Karpas-422 (cell line): ENCODE results near the gene PACSIN1. TPM values are rescaled to one million over a fixed set of nuclear protein-coding genes. Genes with fewer than 3 reads are reported as not detected.

Experiments used
- DNase-seq: peaks from one replicate; pipeline ENCODE4 v3.0.0-alpha.2; 2015
- H2AFZ ChIP-seq: fragments of 200-600 bp; sonication (generic); 2 replicates; pipeline ENCODE4 v1.6.1; 2014; ENCODE audit warnings: antibody characterized with exemption, low read length, mixed read lengths
- H3K27ac ChIP-seq: fragments of 200-600 bp; sonication (generic); 2 replicates; pipeline ENCODE4 v1.5.1; 2014; ENCODE audit warnings: mild to moderate bottlenecking, low read length, moderate library complexity
- H3K27me3 ChIP-seq: fragments of 200-600 bp; sonication (generic); 2 replicates; pipeline ENCODE4 v1.6.1; 2014; ENCODE audit warnings: low read length, mixed read lengths
- H3K36me3 ChIP-seq: fragments of 200-600 bp; sonication (generic); 2 replicates; pipeline ENCODE4 v1.6.1; 2014; ENCODE audit warnings: low read length, mixed read lengths; ENCODE audit not compliant: insufficient read depth
- H3K4me1 ChIP-seq: fragments of 200-600 bp; sonication (generic); 2 replicates; pipeline ENCODE4 v1.6.1; 2014; ENCODE audit warnings: mild to moderate bottlenecking, low read length, mixed read lengths
- H3K4me2 ChIP-seq: fragments of 200-600 bp; sonication (generic); 2 replicates; pipeline ENCODE4 v1.6.1; 2014; ENCODE audit warnings: low read length, low read depth, mild to moderate bottlenecking; ENCODE audit not compliant: poor library complexity, severe bottlenecking
- H3K4me3 ChIP-seq: fragments of 200-600 bp; sonication (generic); 2 replicates; pipeline ENCODE4 v1.5.1; 2014; ENCODE audit warnings: mild to moderate bottlenecking, antibody characterized with exemption, low read length, mixed read lengths
- H3K79me2 ChIP-seq: fragments of 200-600 bp; sonication (generic); 2 replicates; pipeline ENCODE4 v1.6.1; 2014; ENCODE audit warnings: mild to moderate bottlenecking, low read length, mixed read lengths
- H3K9ac ChIP-seq: fragments of 200-600 bp; sonication (generic); 2 replicates; pipeline ENCODE4 v1.6.0; 2014; ENCODE audit warnings: low read length
- H3K9me2 ChIP-seq: fragments of 200-600 bp; sonication (generic), shearing (Covaris generic); replicated peaks from 2 replicates; pipeline ENCODE4 v1.6.0; 2014; ENCODE audit warnings: mild to moderate bottlenecking, low read length, moderate library complexity; ENCODE audit not compliant: insufficient read depth
- H3K9me3 ChIP-seq: fragments of 300-700, 200-600 bp; sonication (generic); 2 replicates; pipeline ENCODE4 v1.6.1; 2014; ENCODE audit warnings: low read length, mixed read lengths
- H4K20me1 ChIP-seq: fragments of 200-600 bp; sonication (generic); 2 replicates; pipeline ENCODE4 v1.6.1; 2014; ENCODE audit warnings: mild to moderate bottlenecking, antibody characterized with exemption, low read length, low read depth; ENCODE audit not compliant: insufficient read depth
- total RNA-seq: library from RNA; depleted of rRNA; stranded (reverse); fragments of >200 nt; shearing (Covaris generic); gene quantifications from 2 replicates; pipeline ENCODE4 v1.2.3, GENCODE V29; 2014; ENCODE audit warnings: low replicate concordance

PACSIN1 gene
- total RNA-seq, 1 experiment from 2014 or later = not detected

DNA sequence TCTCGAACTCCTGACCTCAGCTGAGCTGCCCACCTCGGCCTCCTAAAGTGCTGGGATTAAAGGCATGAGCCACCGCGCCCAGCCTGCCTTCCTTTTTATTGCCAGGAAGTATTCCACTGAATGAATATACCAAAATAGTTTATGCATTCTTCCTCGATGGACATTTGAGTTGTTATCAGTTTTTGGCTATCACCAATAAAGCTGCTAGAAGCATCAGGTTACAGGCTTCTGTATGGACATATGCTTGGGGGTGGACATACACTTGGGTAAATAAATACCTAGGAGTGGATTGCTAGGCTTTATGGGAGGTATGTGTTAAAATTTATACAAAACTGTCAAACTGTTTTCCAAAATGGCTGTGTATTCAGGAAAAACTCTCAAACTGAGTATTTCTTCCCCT lies 30.0 kb upstream of the PACSIN1 start:
- Histone ChIP-seq H2AFZ (no peak overlapping the region), H3K36me3 (no peaks in the 10 kb centered on the region), H3K4me3 (no peak overlapping the region), H3K4me1 (no peaks in the 10 kb centered on the region), H3K79me2 (no peaks in the 10 kb centered on the region), H4K20me1 (no peaks in the 10 kb centered on the region), H3K9me3 (no peaks in the 10 kb centered on the region; the same call in 1 of the 2 replicates), H3K9me2 (no peaks in the 10 kb centered on the region), H3K4me2 (no peak overlapping the region), H3K27me3 (no peaks in the 10 kb centered on the region), H3K27ac (no peak overlapping the region), H3K9ac (no peak overlapping the region)
- no peak for DNase-seq

DNA sequence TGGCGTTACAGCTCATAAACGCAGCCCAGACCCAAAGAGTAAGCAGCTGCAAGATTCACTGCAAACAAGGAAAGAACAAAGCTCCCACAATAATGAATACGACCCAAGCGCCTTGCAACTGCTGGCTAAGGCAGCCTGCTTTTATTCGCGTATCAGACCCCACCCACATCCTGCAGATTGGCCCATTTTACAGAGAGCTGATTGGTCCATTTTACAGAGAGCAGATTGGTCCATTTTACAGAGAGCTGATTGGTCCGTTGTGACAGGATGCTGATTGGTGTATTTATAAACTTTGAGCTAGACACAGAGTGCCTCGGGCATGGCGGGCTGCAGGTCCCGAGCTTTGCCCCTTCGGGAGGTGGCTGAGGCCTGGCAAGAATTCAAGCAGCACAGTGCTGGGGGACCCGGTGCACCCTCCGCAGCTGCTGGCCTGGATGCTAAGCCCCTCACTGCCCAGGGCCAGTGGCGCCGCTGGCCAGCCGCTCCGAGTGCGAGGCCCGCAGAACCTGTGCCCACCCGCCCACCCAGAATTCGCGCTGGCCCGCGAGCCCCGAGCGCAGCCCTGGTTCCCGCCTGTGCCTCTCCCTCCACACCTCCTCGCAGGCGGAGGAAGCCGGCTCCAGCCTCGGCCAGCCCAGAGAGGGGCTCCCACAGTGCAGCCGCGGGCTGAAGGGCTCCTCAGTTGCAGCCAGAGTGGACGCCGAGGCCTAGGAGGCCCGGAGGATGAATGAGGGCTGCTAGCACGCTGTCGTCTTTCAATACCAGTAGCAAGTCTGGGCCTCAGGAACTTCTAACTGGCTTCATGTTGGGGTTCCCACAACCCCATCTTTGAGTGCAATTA lies 28.9 kb upstream of the PACSIN1 start:
- Histone ChIP-seq H2AFZ (no peak overlapping the region), H3K9me3 (no peaks in the 10 kb centered on the region; the same call in 1 of the 2 replicates), H3K4me2 (no peak overlapping the region), H3K79me2 (no peaks in the 10 kb centered on the region), H3K4me1 (no peaks in the 10 kb centered on the region), H3K9me2 (no peaks in the 10 kb centered on the region), H3K27me3 (no peaks in the 10 kb centered on the region), H4K20me1 (no peaks in the 10 kb centered on the region), H3K36me3 (no peaks in the 10 kb centered on the region), H3K9ac (no peak overlapping the region), H3K4me3 (no peak overlapping the region), H3K27ac (no peak overlapping the region)
- no peak for DNase-seq

DNA sequence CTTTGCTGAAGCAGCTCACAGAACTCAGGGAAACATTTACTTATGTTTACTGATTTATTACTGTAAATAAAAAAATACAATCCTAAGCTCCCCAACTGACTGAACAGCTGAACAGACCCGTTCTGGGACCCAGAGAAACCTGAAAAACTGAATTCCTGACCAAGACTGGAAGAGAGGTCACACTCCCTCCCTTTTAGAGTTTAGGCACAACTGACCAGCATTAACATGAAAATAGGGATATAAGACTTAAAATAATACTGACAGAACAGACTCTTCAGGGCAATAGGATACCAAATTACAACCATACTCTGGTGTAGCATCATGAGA lies 28.3 kb upstream of the PACSIN1 start:
- H2AFZ ChIP-seq = no peak overlapping the region
- no peak overlapping the region for H3K4me3 ChIP-seq
- H3K4me1 ChIP-seq = no peaks in the 10 kb centered on the region
- H3K4me2 ChIP-seq = no peak overlapping the region
- H3K9me3 ChIP-seq = no peaks in the 10 kb centered on the region; the same call in 1 of the 2 replicates
- H3K36me3 ChIP-seq = no peaks in the 10 kb centered on the region
- no peaks in the 10 kb centered on the region for H3K27me3 ChIP-seq
- H3K9ac ChIP-seq = no peak overlapping the region
- DNase-seq = no peak
- H3K27ac ChIP-seq = no peak overlapping the region
- H3K79me2 ChIP-seq = no peaks in the 10 kb centered on the region
- H3K9me2 ChIP-seq = no peaks in the 10 kb centered on the region
- no peaks in the 10 kb centered on the region for H4K20me1 ChIP-seq

DNA sequence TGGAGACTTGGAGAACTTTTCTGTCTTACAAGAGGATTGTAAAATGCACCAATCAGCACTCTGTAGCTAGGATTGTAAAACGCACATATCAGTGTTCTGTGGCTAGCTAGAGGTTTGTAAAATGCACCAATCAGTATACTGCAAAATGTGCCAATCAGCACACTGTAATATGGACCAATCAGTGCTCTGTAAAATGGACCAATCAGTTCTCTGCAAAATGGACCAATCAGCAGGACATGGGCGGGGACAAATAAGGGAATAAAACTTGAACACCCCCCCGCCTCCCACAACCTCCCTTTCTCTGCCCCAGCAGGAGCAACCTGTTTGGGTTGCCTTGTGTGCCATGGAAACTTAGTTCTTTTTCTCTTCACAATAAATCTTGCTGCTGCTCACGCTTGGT lies 27.2 kb upstream of the PACSIN1 start:
- no peak overlapping the region for H3K27ac ChIP-seq
- H4K20me1 ChIP-seq = no peaks in the 10 kb centered on the region
- H3K79me2 ChIP-seq = no peaks in the 10 kb centered on the region
- no peak overlapping the region for H3K9ac ChIP-seq
- no peak overlapping the region for H3K4me3 ChIP-seq
- H3K4me1 ChIP-seq = no peaks in the 10 kb centered on the region
- H3K9me3 ChIP-seq = no peaks in the 10 kb centered on the region; the same call in 1 of the 2 replicates
- no peaks in the 10 kb centered on the region for H3K36me3 ChIP-seq
- no peak for DNase-seq
- H2AFZ ChIP-seq = no peak overlapping the region
- no peaks in the 10 kb centered on the region for H3K9me2 ChIP-seq
- H3K27me3 ChIP-seq = no peaks in the 10 kb centered on the region
- H3K4me2 ChIP-seq = no peak overlapping the region

DNA sequence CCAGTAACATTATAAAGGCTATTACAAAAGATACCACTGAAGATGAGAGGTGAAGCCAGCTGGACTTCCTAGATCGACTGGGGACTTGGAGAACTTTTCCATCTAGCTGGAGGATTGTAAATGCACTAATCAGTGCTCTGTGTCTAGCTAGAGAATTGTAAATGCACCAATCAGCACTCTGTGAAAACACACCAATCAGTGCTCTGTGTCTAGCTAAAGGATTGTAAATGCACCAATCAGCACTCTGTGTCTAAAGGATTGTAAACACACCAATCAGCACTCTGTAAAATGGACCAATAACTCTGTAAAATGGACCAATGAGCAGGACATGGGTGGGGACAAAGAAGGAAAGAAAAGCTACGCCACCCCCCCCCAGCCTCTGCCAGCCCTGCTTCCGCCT lies 26.4 kb upstream of the PACSIN1 start:
- Histone ChIP-seq H3K9me3 (no peaks in the 10 kb centered on the region; the same call in 1 of the 2 replicates), H3K79me2 (no peaks in the 10 kb centered on the region), H4K20me1 (no peaks in the 10 kb centered on the region), H3K9me2 (no peaks in the 10 kb centered on the region), H3K9ac (no peak overlapping the region), H3K27me3 (no peaks in the 10 kb centered on the region), H3K4me1 (no peaks in the 10 kb centered on the region), H3K4me2 (no peak overlapping the region), H2AFZ (no peak overlapping the region), H3K4me3 (no peak overlapping the region), H3K36me3 (no peaks in the 10 kb centered on the region), H3K27ac (no peak overlapping the region)
- DNase-seq = no peak

DNA sequence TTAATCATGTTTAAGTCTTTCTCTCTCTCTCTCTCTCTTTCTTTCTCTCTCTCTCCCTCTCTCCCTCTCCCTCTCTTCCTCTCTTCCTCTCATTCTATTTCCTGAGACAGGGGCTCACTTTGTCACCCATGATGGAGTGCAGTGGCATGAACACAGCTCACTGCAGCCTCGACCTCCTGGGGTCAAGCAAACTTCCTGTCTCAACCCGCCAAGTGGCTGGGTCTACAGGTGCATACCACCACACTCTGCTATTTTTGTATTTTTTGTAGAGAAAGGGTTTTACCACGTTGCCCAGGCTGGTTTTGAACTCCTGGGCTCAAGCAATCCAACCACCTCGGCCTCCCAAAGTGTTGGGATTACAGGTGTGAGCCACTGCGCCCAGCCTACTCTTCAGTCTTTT lies 24.4 kb upstream of the PACSIN1 start:
- Histone ChIP-seq H3K9me2 (no peaks in the 10 kb centered on the region), H3K4me3 (no peak overlapping the region), H3K27ac (no peak overlapping the region)

DNA sequence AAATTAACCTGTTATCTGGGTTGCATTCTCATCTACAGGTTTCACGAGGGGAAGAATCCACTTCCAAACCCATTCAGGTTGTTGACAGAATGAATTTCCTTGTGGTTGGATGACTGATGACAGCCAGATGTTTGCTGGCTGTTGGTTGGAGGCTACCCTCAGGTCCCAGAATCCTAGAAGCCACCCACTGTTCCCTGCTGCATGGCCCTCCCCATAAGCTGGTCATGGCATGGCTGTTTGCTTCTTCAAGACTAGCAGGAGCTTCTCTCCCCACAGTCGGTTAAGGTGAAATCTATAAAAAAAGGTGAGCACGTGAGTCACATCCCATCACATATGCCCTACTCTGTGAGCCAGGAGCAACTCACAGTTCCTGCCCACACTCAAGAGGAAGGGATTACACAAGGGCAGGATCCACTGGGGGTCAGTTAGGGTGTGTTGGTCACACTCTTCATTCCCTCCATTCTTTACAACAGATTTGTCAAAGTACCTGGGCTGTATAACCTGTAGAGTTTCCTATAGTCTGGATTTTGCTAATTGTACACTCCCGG lies 20.5 kb upstream of the PACSIN1 start:
- Histone ChIP-seq H4K20me1 (no peaks in the 10 kb centered on the region), H3K9ac (no peak overlapping the region), H3K36me3 (no peaks in the 10 kb centered on the region), H3K4me1 (no peaks in the 10 kb centered on the region), H3K9me3 (no peaks in the 10 kb centered on the region), H3K4me3 (no peak overlapping the region), H3K4me2 (no peak overlapping the region), H3K27ac (no peak overlapping the region), H3K9me2 (no peaks in the 10 kb centered on the region), H3K79me2 (no peaks in the 10 kb centered on the region), H2AFZ (no peak overlapping the region), H3K27me3 (no peaks in the 10 kb centered on the region)
- no peak for DNase-seq

More for the DNA sequence above, 24.4 kb upstream of the PACSIN1 start:
- Histone ChIP-seq H3K9ac (no peak overlapping the region), H4K20me1 (no peaks in the 10 kb centered on the region), H3K4me1 (no peaks in the 10 kb centered on the region), H3K27me3 (no peaks in the 10 kb centered on the region), H3K79me2 (no peaks in the 10 kb centered on the region), H3K4me2 (no peak overlapping the region), H2AFZ (no peak overlapping the region), H3K9me3 (no peaks in the 10 kb centered on the region; the same call in 1 of the 2 replicates), H3K36me3 (no peaks in the 10 kb centered on the region)
- DNase-seq = no peak

DNA sequence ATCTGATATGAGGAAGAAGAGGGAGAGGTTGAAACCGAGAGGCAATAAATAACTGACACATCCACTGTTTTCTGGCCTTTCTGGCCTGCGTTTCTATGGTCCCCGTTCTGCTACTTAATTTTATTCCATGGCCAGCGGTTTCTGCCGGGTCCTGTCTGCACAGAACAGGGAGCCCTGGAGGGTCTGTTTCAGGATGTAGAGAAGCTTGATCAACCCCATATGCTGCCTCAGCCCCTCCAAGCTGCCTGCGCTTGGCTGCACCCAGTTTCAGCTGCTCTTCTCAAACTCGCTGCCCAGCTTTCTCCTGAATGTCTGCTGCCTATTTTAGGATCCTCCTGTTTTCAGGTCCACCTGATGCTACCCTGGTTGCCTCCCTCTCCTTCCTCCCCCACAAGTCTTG lies 18.5 kb upstream of the PACSIN1 start:
- Histone ChIP-seq H3K27me3 (no peaks in the 10 kb centered on the region), H3K9me2 (no peaks in the 10 kb centered on the region), H4K20me1 (no peaks in the 10 kb centered on the region), H3K4me2 (no peak overlapping the region), H3K4me1 (no peaks in the 10 kb centered on the region), H3K36me3 (no peaks in the 10 kb centered on the region), H3K79me2 (no peaks in the 10 kb centered on the region), H3K9ac (no peak overlapping the region), H3K27ac (no peak overlapping the region), H3K4me3 (no peak overlapping the region), H2AFZ (no peak overlapping the region), H3K9me3 (no peaks in the 10 kb centered on the region)
- no peak for DNase-seq
